Activated B cell treated with CpG ODN at 0.5 μM for 24 hours (primary cell): ENCODE results near the gene AHNAK2. TPM values are rescaled to one million over a fixed set of nuclear protein-coding genes. Genes with fewer than 3 reads are reported as not detected.

Experiments used
- ATAC-seq: fragments of 200-7000 bp; cut with Tn5 transposase; one replicate; pipeline ENCODE4 v1.10.0; 2021; ENCODE audit warnings: low read depth, mild to moderate bottlenecking, moderate library complexity
- CTCF ChIA-PET: fragments of 350-600 bp; sonication (Branson Sonifier 250); formaldehyde crosslinking; loops from one replicate; lab custom pipeline; 2021; ENCODE audit warnings: antibody characterized with exemption; lab: Charles Lee
- POLR2A ChIA-PET: fragments of 350-600 bp; sonication (Branson Sonifier 250); formaldehyde crosslinking; loops from one replicate; lab custom pipeline; 2021; ENCODE audit warnings: antibody characterized with exemption; lab: Charles Lee
- DNase-seq: peaks from one replicate; pipeline ENCODE4 v3.0.0; 2022
- H3K27ac Mint-ChIP-seq: one replicate; pipeline ENCODE4 v1.8.0; 2020; ENCODE audit warnings: mixed read lengths
- H3K27me3 Mint-ChIP-seq: one replicate; pipeline ENCODE4 v1.8.0; 2021; ENCODE audit warnings: mixed read lengths
- H3K36me3 Mint-ChIP-seq: one replicate; pipeline ENCODE4 v1.8.0; 2021; ENCODE audit warnings: low read depth, mixed read lengths
- H3K4me1 Mint-ChIP-seq: one replicate; pipeline ENCODE4 v1.8.0; 2021; ENCODE audit warnings: mixed read lengths
- H3K4me3 Mint-ChIP-seq: one replicate; pipeline ENCODE4 v1.8.0; 2020; ENCODE audit warnings: mild to moderate bottlenecking, mixed read lengths
- H3K9me3 Mint-ChIP-seq: one replicate; pipeline ENCODE4 v1.8.0; 2020; ENCODE audit warnings: mixed read lengths
- CTCF ChIP-seq: fragments of 200-600 bp; IDR thresholded peaks from one replicate; pipeline ENCODE4 v1.8.0; 2022; ENCODE audit warnings: antibody characterized with exemption, mild to moderate bottlenecking
- intact Hi-C: fragments of 100-400 bp; cut with micrococcal nuclease; formaldehyde crosslinking; loops from one replicate; pipeline ENCODE4 v1.15.1; 2024
- total RNA-seq: library from RNA; stranded (reverse); gene quantifications from 2 replicates; pipeline ENCODE4 v1.2.3, GENCODE V29; 2022

The AHNAK2 gene
- total RNA-seq, 1 donor from 2014 or later = not detected

DNA sequence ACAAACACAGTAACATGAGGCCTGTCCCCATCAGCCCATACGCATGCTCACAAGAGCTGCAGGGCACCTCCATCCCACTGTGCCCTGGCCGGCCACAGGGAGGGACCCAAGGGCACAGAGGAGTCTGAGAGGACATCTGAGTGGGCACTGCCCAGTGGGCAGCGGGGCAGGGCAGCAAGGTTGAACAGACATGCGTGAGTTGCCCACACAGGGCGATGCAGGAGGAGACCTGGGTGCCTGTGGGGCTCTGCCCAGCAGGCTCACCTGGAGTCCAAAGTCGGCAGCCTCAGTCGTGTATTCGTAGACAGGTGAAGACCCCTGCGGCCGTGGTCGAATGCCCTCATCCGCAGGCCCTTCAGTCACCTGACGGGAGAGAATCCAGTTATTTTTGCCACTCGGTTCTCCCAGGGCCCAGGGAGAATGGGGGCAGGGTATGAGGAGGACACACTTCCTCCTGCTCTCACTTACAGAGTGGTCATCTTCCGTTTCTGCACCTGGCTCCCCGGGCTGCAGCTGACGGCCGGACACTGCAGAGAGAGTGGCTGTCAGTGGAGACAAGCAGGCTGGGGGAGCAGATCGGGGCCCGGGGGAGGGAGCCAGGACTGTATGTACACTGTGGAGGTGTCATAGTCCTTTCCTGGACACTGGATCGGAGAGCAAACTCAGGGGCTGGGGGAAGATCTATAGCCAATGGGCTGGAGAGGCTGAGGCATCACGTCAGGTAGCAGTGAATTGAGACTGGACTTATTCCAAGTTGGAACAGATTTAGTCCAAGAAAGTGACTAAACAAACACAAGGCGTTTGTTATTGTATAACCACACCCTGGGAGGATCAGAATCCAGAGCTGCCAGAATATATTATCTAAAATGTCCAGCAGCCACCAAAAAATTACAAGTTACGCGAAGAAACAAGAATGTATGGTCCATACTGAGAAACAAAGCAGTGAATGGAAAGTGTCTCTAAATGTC is 20.7 kb downstream of the AHNAK2 start:
- ChIA-PET CTCF (no interaction called here), POLR2A (no interaction called here)
- Mint-ChIP-seq H3K4me3 (no peak overlapping the region), H3K9me3 (no peaks in the 10 kb centered on the region), H3K27me3 (peaks cover 9% of the 10 kb centered on the region), H3K4me1 (no peaks in the 10 kb centered on the region), H3K36me3 (no peaks in the 10 kb centered on the region), H3K27ac (no peak overlapping the region)
- ATAC-seq (no peak), DNase-seq (no peak)
- intact Hi-C loops = no loop called here
- TF ChIP-seq CTCF = no peak

GRCh38 chr14:104956290-104956890 is 21.8 kb downstream of the AHNAK2 start:
- H3K27me3 Mint-ChIP-seq = peaks cover 9% of the 10 kb centered on the region
- no peak for TF ChIP-seq CTCF
- ChIA-PET CTCF (no interaction called here), POLR2A (no interaction called here)
- no peak for DNase-seq
- no peak for ATAC-seq
- H3K27ac Mint-ChIP-seq = no peak overlapping the region
- H3K36me3 Mint-ChIP-seq = no peaks in the 10 kb centered on the region
- intact Hi-C loops = no loop called here
- H3K4me1 Mint-ChIP-seq = no peaks in the 10 kb centered on the region
- no peaks in the 10 kb centered on the region for H3K9me3 Mint-ChIP-seq
- H3K4me3 Mint-ChIP-seq = no peak overlapping the region

DNA sequence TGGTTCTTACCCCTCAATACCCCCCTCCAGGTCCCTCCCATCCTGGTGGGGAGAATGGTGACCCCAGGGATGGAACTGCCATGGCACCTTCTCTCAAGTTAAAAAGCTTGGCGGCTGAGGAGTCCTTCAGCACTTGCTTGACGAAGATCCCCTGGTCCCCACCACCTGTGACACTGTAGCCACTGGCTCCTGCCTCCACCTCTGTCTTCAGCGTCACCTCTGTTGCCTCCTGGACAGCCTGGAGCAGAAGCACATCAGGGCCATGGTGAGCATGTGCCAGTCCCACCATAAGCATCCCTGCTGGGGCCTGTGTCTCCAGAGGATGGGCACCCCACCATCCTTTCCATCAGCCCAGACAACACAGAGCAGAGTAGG is 22.8 kb downstream of the AHNAK2 start:
- ChIA-PET POLR2A (interaction anchor here (0.6 kb wide), 1 partner anchor 33 kb away, joined by 3 read pairs; no protein-coding TSS in a partner anchor), CTCF (no interaction called here)
- no peak for DNase-seq
- TF ChIP-seq CTCF = no peak
- no peaks in the 10 kb centered on the region for H3K9me3 Mint-ChIP-seq
- no peak overlapping the region for H3K27ac Mint-ChIP-seq
- no peak overlapping the region for H3K4me3 Mint-ChIP-seq
- intact Hi-C loops = no loop called here
- H3K4me1 Mint-ChIP-seq = no peaks in the 10 kb centered on the region
- no peak for ATAC-seq
- H3K27me3 Mint-ChIP-seq = peaks cover 7% of the 10 kb centered on the region
- H3K36me3 Mint-ChIP-seq = no peaks in the 10 kb centered on the region

DNA sequence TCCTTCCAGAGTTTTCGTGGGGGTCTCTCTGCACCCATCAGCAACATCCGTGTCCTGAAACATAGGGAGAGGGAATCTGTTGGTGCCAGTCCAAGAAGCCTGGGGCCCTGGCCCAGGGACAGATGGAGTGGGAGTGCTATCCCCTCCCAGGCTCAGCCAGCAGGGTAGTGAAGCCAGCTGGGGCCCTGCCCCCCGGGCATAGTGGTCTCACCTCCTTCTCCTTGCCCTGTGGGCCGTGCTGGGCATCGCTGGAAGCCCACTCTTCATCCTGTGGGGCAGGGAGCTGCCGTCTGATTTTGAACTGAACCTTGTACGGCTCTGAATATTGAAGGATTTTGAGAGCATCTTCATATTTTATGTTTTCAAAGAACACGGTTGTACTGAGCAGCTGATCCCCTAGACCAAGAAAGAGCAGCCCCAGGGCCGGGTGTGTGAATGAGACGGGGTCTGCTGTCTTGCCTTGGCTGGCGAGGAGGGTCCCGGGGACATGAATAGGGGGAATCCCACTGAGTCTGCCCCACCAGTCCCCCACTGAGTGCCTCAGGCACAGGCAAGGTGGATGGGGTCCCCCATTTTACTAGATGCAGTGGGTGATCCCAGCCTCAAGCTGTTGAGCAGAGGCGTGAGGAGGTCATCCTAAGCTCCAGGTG is 23.3 kb downstream of the AHNAK2 start:
- ChIA-PET CTCF (no interaction called here), POLR2A (no interaction called here)
- DNase-seq = no peak
- intact Hi-C loops = no loop called here
- H3K9me3 Mint-ChIP-seq = no peaks in the 10 kb centered on the region
- H3K4me3 Mint-ChIP-seq = no peak overlapping the region
- no peaks in the 10 kb centered on the region for H3K36me3 Mint-ChIP-seq
- H3K27ac Mint-ChIP-seq = no peak overlapping the region
- H3K4me1 Mint-ChIP-seq = no peaks in the 10 kb centered on the region
- peaks cover 6% of the 10 kb centered on the region for H3K27me3 Mint-ChIP-seq
- no peak for TF ChIP-seq CTCF
- ATAC-seq = no peak
